Right lung (tissue), 5 donors: ENCODE results near the gene LPP. TPM values are rescaled to one million over a fixed set of nuclear protein-coding genes. Genes with fewer than 3 reads are reported as not detected.

Experiments used
- DNase-seq, 2 donors: peaks; one replicate each; pipeline ENCODE4 v3.0.0-alpha.2; 2013
- polyA plus RNA-seq, 5 donors: library from polyadenylated mRNA; unstranded; fragments of 120-200 nt; gene quantifications; one replicate each; pipeline versions ENCODE4 v1.2.1 to v1.2.3, GENCODE V29; 2013; ENCODE audit warnings: inconsistent platforms in 1 of 5, low replicate concordance in 1 of 5; ENCODE audit not compliant: insufficient read length in 5 of 5, insufficient read depth in 1 of 5

LPP gene
- polyA plus RNA-seq, 5 donors = 14.9 to 27.2 (median 23.3) TPM

DNA sequence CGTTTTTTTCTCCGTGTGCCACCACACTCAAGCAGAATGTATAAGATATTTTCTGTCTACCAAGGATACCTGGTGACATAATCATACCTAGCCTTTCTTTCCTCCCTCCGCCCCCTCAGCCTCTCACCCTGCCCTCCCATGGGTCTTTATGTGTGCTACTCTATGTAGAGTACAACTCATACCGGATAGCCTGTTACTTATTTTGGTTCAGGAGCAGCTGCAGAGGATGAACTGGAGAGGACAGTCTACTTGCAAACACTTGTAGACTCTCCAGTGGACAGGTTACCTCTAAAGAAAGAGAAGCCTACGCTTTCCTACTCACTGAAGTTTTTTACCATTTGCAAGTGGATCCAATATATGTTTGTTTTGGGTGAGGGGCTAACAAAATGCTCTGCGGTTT lies 671.9 kb downstream of the LPP start:
- DNase-seq = no peak

DNA sequence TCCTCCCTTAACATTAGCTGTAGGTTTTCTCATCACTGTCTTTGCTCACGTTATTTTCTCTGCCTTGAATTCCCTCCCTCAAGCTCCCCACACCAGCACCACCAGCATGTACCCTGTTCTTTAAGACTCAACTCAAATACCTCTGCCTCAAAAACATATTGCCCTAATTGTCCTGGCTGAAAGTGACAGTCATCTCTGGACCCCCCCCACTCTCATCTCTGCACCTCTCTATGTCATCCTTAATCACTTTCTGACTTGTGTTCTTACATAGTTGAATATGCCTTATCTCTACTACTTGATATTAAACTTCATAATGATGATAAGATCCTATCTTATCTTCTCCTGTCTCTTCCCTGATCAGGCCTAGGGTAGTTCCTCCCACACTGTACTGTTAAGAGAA lies 672.6 kb downstream of the LPP start:
- no peak for DNase-seq

- no peak for DNase-seq
These were observed 673.1 kb downstream of the LPP start for GRCh38 chr3:188827103-188827502.

GRCh38 chr3:188827576-188827975 lies 673.6 kb downstream of the LPP start:
- no peak for DNase-seq

DNA sequence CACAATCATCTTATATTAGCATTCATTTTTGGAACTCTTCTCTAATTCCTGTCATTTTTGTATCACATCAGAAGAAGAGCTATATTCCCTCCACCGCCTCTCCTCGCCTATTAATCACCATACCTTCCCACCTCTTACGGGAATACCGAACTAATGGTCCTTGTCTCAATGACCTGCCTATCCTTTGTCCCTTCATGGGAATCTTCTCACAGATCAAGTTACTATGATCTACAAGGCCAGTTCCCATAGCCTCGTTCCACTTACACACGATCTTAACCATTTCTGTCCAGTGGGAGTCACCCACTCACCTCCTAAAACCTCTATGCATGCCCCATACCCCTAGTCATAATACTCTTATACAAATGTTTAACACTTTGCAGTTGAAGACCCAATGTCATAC lies 675.2 kb downstream of the LPP start:
- DNase-seq = no peak

GRCh38 chr3:188829576-188829975 lies 675.6 kb downstream of the LPP start:
- DNase-seq = no peak

- DNase-seq = no peak
These were observed 676.9 kb downstream of the LPP start for GRCh38 chr3:188830893-188831292.

DNA sequence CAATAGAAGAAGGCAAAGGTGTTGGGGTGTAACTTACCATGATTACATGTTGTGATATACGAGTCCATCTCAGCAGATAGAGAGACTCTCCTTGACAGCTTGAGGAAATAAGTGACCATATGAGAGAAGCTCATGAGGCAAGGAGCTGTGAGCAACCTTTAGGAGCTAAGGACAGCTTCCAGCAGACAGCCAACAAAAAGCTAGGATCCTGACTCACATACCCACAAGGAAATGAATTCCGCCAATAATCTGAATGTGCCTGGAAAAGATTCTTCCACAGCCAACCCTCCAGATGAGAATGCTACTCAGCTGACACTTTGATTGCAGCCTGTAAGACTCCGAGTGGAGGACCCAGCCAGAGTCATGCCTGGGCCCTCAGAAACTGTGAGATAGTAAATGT lies 678.2 kb downstream of the LPP start:
- no peak for DNase-seq

DNA sequence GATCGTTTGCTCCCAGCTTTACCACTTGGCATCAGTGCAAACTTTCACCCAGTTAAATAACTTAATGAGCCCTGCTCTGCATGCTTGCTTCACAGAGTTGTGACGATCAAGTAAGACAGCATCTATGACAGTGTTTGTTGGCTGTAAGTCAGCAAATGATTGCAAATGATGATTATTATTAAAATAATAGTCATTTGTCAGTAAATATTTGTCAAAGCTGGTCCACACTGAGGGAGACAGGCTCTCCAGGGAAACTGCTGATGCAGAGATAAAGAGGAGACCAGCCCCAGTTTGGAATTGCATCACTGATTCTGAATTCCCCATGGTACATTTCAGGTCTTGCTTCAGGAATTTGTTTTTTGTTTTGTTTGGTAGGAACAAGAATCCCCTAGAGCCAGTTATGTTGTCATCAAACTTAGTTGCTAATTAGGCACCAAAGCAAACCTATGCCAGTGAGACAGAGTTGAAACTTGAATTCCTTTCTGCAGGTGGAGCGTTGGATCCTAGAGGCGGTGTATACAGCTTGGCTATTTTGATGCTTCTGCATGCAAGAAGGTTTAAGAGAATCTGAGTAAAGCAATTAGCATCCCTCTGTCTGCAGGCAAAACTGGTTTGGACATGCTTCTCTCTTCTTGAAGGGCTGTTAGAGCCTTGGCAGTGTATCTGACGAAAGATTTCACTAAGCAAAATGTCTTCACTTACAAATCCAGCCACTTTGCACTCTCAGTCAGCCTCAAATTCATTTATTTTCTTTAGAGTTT lies 679.2 kb downstream of the LPP start:
- no peak for DNase-seq

DNA sequence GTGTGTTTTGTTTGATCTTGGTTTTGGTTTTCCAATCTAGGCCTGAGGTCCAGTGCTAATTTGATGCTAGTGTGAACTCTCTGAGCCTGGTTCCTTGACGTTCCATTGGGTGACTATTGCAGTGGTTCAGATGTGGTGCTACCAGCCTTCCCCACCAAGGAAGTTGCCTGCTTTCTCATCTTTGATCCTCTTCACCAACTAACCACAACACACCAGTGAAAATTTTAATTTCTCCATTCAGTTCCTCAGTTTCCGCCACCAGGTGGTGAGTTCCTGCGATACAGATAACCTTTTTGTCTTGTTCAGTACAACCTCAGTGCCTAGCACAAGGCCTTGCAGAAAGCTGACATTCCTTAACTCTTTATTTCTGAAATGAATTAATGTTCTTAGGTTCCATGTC lies 680.4 kb downstream of the LPP start:
- DNase-seq = no peak

- DNase-seq = no peak
These were observed 685.3 kb downstream of the LPP start for GRCh38 chr3:188839187-188839695.

GRCh38 chr3:188840290-188840689 lies 686.3 kb downstream of the LPP start:
- DNase-seq = no peak

DNA sequence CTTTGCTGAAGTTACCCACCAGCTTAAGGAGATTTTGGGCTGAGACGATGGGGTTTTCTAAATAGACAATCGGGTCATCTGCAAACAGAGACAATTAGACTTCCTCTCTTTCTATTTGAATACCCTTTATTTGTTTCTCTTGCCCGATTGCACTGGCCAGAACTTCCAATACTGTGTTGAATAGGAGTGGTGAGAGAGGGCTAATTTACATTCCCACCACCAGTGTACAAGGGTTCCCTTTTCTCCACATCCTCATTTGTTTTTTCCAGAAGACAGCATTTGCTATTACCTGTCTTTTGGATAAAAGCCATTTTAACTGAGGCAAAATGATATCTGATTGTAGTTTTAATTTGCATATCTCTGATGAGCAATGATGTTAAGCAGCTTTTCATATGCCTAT lies 687.9 kb downstream of the LPP start:
- no peak for DNase-seq

DNA sequence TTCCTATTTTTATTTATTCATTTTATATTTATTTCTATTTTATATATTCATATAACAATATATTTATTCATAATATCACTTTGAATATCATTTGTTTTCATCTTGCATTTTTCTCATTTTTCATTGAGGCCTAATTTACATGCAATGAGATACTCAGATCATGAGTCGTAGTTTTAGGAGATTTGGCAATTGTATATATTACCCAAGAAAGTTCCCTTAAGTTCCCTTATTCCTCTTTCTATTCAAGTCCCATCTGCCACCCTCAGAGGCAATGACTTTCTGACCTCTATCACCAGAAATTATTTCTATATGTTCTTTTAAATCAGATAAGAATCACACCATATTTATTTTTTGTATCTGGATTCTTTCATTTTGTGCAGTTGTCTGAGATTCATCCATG lies 688.7 kb downstream of the LPP start:
- no peak for DNase-seq

- no peak for DNase-seq
These were observed 690.1 kb downstream of the LPP start for GRCh38 chr3:188844096-188844495.

DNA sequence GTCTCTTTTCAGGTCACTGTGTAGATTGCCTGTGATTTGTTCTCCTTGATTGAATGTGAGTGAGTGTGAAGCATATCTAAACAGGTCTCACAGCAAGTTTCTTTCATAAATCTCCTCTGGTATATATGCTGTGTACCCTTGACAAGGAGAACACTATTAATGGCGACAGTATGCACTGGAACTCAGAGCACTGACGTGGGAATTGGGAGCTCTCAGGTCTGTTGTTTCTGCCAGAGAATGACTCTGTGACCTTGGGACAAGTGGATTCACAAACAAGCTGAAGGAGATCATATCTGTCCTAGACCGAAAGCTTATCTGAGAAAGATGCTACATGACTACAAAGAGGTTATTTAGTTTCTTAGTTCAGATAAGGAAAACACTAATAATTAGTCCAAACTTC lies 691.6 kb downstream of the LPP start:
- no peak for DNase-seq

- no peak for DNase-seq
These were observed 695.0 kb downstream of the LPP start for GRCh38 chr3:188848947-188849346.

GRCh38 chr3:188853856-188854771 lies 700.2 kb downstream of the LPP start:
- no peak for DNase-seq

GRCh38 chr3:188854772-188855149 lies 700.8 kb downstream of the LPP start:
- no peak for DNase-seq

DNA sequence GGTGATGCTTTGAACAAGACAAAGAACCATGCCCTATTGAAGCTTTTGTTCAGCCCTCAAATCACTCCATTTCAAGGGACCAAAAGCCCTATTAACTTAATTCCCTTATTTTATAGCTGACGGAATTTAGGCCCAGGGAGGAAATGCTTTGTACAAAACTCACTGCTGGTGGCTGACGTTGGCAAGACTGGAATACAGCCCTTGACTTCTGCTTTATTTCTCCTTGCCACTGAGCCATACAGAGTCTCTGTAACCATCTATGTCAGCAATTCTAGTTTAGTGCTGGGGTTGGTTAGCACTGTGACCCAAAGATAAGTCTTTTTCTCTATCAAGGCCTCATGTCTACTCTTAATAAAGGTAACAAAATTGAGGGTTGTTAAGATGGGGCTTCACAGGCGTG lies 701.7 kb downstream of the LPP start:
- DNase-seq = no peak

GRCh38 chr3:188860147-188860546 lies 706.2 kb downstream of the LPP start:
- DNase-seq = no peak

- no peak for DNase-seq
These were observed 708.1 kb downstream of the LPP start for GRCh38 chr3:188861842-188862744.
